GM06990 (cell line): ENCODE results near the gene SYNPO2.

Experiments
- DNase-seq: peaks from one replicate; pipeline ENCODE4 v3.0.0-alpha.2; 2011; ENCODE audit not compliant: insufficient read length; ENCODE audit errors: extremely low read depth
- H3K27me3 ChIP-seq: replicated peaks from 2 replicates; pipeline ENCODE4 v1.6.0; 2011; ENCODE audit warnings: low read length; ENCODE audit not compliant: control insufficient read depth, insufficient read depth
- H3K36me3 ChIP-seq: 2 replicates; pipeline ENCODE4 v1.5.1; 2011; ENCODE audit warnings: low read length; ENCODE audit not compliant: control insufficient read depth, insufficient read depth
- H3K4me3 ChIP-seq: replicated peaks from 2 replicates; pipeline ENCODE4 v1.5.1; 2011; ENCODE audit warnings: low read depth, mild to moderate bottlenecking, control low read depth, low read length
- TF ChIP-seq, protein P1 (sequence below): IDR thresholded peaks from 2 replicates; pipeline ENCODE4 v1.5.1; 2011; ENCODE audit warnings: low read length, control low read depth, mild to moderate bottlenecking, inconsistent platforms; ENCODE audit not compliant: insufficient read depth, poor library complexity, severe bottlenecking

Gene SYNPO2

GRCh38 chr4:118904418-118904817 lies 15.8 kb downstream of the SYNPO2 start:
- H3K27me3 ChIP-seq, result no peaks in the 10 kb centered on the region
- H3K36me3 ChIP-seq, result no peaks in the 10 kb centered on the region
- DNase-seq, result no peak
- no peak overlapping the region for H3K4me3 ChIP-seq
- TF ChIP-seq, protein P1, sequence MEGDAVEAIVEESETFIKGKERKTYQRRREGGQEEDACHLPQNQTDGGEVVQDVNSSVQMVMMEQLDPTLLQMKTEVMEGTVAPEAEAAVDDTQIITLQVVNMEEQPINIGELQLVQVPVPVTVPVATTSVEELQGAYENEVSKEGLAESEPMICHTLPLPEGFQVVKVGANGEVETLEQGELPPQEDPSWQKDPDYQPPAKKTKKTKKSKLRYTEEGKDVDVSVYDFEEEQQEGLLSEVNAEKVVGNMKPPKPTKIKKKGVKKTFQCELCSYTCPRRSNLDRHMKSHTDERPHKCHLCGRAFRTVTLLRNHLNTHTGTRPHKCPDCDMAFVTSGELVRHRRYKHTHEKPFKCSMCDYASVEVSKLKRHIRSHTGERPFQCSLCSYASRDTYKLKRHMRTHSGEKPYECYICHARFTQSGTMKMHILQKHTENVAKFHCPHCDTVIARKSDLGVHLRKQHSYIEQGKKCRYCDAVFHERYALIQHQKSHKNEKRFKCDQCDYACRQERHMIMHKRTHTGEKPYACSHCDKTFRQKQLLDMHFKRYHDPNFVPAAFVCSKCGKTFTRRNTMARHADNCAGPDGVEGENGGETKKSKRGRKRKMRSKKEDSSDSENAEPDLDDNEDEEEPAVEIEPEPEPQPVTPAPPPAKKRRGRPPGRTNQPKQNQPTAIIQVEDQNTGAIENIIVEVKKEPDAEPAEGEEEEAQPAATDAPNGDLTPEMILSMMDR, result no peak

DNA sequence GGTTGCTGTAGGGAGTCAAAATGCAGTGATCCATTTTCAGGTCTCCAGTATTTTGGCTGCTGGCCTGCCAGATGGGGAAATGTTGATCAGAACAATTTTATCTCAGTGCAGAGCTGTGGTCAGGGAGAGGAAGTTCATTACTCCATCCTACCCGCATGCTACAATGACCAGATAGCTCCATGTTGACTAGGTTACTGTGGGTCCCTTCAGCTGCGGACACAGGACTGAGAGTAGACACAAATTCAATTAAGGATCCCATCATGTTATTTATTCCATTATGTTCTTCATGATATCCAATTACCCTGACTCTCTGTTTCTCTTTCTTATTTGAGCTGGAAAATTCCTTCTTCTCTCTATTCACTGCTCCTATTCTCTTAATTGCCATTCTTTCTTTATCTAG lies 16.3 kb downstream of the SYNPO2 start:
- Histone ChIP-seq H3K36me3 (no peaks in the 10 kb centered on the region), H3K4me3 (no peak overlapping the region), H3K27me3 (no peaks in the 10 kb centered on the region)
- TF ChIP-seq, protein P1, result no peak
- no peak for DNase-seq

- TF ChIP-seq, protein P1, result no peak
- Histone ChIP-seq H3K4me3 (no peak overlapping the region), H3K36me3 (no peaks in the 10 kb centered on the region), H3K27me3 (no peaks in the 10 kb centered on the region)
- no peak for DNase-seq
Measured at GRCh38 chr4:118905566-118905965, 16.9 kb downstream of the SYNPO2 start.

DNA sequence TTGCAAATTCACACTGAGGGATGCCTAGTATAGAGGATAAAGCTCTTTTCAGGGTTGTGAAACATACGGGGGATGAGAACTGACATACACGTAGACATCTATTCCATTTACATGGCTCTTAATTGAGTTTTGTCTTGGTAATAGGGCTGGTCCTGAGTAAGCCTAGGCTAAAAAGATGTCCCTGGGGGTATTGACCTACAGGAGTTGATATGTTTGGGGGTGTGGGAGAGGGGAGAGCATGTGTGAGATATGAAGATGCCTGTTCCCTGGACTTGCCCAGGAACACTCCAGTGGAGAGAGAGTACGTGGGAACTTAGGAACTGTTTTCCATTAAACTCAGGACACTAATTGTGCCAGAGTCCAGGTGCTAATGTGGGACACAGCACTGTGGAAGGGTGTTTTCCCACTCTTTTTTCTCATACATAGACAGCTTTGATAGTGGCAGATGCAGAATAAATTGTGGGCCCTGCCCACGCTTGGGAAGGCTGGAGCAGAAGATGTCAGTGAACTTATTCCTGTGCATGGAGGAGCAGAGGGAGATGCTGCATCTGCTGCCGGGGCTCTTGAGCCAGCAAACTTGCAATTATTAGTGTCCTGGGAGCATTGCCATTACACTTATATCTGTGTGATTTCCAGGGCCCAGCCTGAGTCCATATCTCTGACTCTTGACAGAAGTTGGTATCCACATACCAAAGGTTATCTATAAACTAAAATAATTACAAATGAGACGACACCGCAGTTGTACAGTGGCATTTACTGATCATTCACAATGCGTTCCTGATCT lies 20.7 kb downstream of the SYNPO2 start:
- TF ChIP-seq, protein P1, result no peak
- no peaks in the 10 kb centered on the region for H3K27me3 ChIP-seq
- DNase-seq, result no peak
- no peak overlapping the region for H3K4me3 ChIP-seq
- H3K36me3 ChIP-seq, result no peaks in the 10 kb centered on the region

DNA sequence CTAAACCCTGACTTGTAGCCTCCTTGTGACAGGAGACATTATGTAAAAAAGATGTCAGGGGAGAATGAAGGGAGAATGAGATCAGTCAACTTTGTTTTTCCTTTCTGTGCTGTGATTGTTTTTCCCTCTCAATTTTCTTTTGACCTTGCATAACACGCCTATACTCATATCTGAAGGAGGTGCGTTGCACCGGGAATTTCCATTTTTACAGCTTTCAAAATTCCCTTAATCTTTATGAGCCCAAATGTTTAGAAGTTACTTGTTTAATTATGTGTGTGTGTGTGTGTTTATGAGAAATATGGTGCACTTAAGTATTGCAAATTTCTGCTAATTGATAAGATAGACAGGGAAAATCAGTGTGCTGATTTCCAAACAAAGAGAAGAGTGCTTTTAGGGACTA lies 21.6 kb downstream of the SYNPO2 start:
- no peak overlapping the region for H3K4me3 ChIP-seq
- no peaks in the 10 kb centered on the region for H3K27me3 ChIP-seq
- TF ChIP-seq, protein P1, result no peak
- H3K36me3 ChIP-seq, result no peaks in the 10 kb centered on the region
- no peak for DNase-seq

- DNase-seq, result no peak
- no peak overlapping the region for H3K4me3 ChIP-seq
- H3K27me3 ChIP-seq, result no peaks in the 10 kb centered on the region
- no peaks in the 10 kb centered on the region for H3K36me3 ChIP-seq
- TF ChIP-seq, protein P1, result no peak
Measured at GRCh38 chr4:118911238-118911703, 22.6 kb downstream of the SYNPO2 start.
